Thoracic aorta (tissue), 2 donors: ENCODE data around the gene SPECC1L. TPM values are rescaled to one million over a fixed set of nuclear protein-coding genes. Genes with fewer than 3 reads are reported as not detected.

ENCODE experiments used
- ATAC-seq: fragments of 150-250 bp; one replicate; pipeline ENCODE4 v1.8.0; 2017; ENCODE audit warnings: low read depth; ENCODE audit not compliant: insufficient number of reproducible peaks, low FRiP score
- DNase-seq: peaks from one replicate; pipeline ENCODE4 v3.0.0-alpha.2; 2020; ENCODE audit warnings: low spot score
- H3K27ac ChIP-seq, 2 donors: fragments of 200-600 bp; sonication (generic); 1 replicate in 1 of 2; 2 replicates in 1 of 2; pipeline ENCODE4 v1.5.1; 2016; ENCODE audit warnings: mild to moderate bottlenecking in 2 of 2, moderate library complexity in 2 of 2
- H3K27me3 ChIP-seq: fragments of 200-600 bp; sonication (generic); replicated peaks from 2 replicates; pipeline ENCODE4 v1.6.0; 2016; ENCODE audit warnings: mild to moderate bottlenecking; ENCODE audit not compliant: insufficient read depth
- H3K36me3 ChIP-seq: fragments of 200-600 bp; sonication (generic); one replicate; pipeline ENCODE4 v1.5.1; 2016
- H3K4me1 ChIP-seq, 2 donors: fragments of 200-600 bp; sonication (generic); 1 replicate in 1 of 2; 2 replicates in 1 of 2; pipeline versions ENCODE4 v1.5.1 to v1.6.0; 2016; ENCODE audit warnings: low read depth in 2 of 2, mild to moderate bottlenecking in 1 of 2; ENCODE audit not compliant: control insufficient read depth in 1 of 2
- H3K4me3 ChIP-seq: fragments of 200-600 bp; sonication (generic); 2 replicates; pipeline ENCODE4 v1.5.1; 2016; ENCODE audit warnings: mild to moderate bottlenecking
- H3K9me3 ChIP-seq: fragments of 200-600 bp; sonication (generic); 2 replicates; pipeline ENCODE4 v1.5.1; 2016
- total RNA-seq, 2 donors: library from RNA; depleted of rRNA; stranded (reverse); fragments of >200 nt; gene quantifications; one replicate each; pipeline versions ENCODE4 v1.1.0 to v1.2.3, GENCODE V29; 2016
- TF ChIP-seq, protein P1 (sequence below): fragments of 200-600 bp; sonication (generic); IDR thresholded peaks from one replicate; pipeline ENCODE4 v1.5.1; 2019; ENCODE audit warnings: antibody characterized with exemption

SPECC1L gene
- total RNA-seq, 2 donors from 2014 or later = 49.4 to 50.0 TPM

- Histone ChIP-seq H3K27me3 (no peaks in the 10 kb centered on the region), H3K4me3 (no peak overlapping the region), H3K9me3 (no peaks in the 10 kb centered on the region), H3K27ac (no peak overlapping the region), H3K4me1 (peaks cover 9 to 30% of the 10 kb centered on the region in 2 donors), H3K36me3 (no peaks in the 10 kb centered on the region)
- DNase-seq (no peak), ATAC-seq (no peak)
- TF ChIP-seq, protein P1, sequence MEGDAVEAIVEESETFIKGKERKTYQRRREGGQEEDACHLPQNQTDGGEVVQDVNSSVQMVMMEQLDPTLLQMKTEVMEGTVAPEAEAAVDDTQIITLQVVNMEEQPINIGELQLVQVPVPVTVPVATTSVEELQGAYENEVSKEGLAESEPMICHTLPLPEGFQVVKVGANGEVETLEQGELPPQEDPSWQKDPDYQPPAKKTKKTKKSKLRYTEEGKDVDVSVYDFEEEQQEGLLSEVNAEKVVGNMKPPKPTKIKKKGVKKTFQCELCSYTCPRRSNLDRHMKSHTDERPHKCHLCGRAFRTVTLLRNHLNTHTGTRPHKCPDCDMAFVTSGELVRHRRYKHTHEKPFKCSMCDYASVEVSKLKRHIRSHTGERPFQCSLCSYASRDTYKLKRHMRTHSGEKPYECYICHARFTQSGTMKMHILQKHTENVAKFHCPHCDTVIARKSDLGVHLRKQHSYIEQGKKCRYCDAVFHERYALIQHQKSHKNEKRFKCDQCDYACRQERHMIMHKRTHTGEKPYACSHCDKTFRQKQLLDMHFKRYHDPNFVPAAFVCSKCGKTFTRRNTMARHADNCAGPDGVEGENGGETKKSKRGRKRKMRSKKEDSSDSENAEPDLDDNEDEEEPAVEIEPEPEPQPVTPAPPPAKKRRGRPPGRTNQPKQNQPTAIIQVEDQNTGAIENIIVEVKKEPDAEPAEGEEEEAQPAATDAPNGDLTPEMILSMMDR = no peak
Measured at GRCh38 chr22:24432059-24432853, 161.6 kb downstream of the SPECC1L start.

GRCh38 chr22:24433001-24433827 is 162.6 kb downstream of the SPECC1L start:
- H3K36me3 ChIP-seq = no peaks in the 10 kb centered on the region
- TF ChIP-seq, protein P1 = no peak
- H3K27me3 ChIP-seq = no peaks in the 10 kb centered on the region
- no peaks in the 10 kb centered on the region for H3K9me3 ChIP-seq
- no peak for DNase-seq
- H3K27ac ChIP-seq = no peak overlapping the region
- ATAC-seq = no peak
- H3K4me3 ChIP-seq = no peak overlapping the region
- peaks cover 9 to 30% of the 10 kb centered on the region in 2 donors for H3K4me1 ChIP-seq

DNA sequence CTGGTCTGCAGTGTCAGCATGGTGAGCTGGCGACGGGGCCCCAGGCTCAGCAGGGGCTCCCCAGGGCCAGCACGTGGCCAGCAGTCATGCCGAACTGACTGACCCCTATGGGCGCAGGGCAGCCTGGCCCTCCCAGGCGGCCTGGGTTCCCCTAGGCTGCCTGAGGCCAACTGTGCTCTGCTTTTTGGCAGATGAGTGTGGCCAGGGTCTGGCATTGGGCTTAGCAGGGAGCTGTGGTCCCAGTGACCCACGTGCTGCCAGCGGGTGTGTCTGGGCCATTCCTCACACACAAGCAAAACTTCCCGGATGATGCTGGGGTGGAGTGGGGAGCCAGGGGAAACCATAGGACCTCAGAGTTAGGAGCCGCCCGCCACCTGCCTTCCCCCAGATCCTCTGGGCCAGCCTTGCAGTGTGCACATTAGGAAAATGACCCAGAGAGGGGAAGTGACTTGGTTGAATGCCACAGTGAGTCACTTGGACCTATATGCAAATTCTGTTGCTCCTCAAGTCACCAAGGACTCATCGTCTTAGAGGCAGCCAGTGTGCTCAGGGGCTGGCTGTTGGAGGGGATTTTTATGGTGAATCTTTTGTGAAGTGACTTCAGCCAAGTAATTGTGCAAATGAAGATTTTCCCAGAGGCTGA is 163.3 kb downstream of the SPECC1L start:
- Histone ChIP-seq H3K9me3 (no peaks in the 10 kb centered on the region), H3K4me3 (no peak overlapping the region), H3K4me1 (peaks cover 9 to 30% of the 10 kb centered on the region in 2 donors), H3K27me3 (no peaks in the 10 kb centered on the region), H3K36me3 (no peaks in the 10 kb centered on the region), H3K27ac (peak overlapping the region in 1 of 2 donors; percentile 44)
- DNase-seq (no peak), ATAC-seq (no peak)
- TF ChIP-seq, protein P1 = no peak

GRCh38 chr22:24434471-24435322 is 164.1 kb downstream of the SPECC1L start:
- Histone ChIP-seq H3K9me3 (no peaks in the 10 kb centered on the region), H3K36me3 (no peaks in the 10 kb centered on the region), H3K4me3 (no peak overlapping the region), H3K4me1 (peaks cover 9 to 30% of the 10 kb centered on the region in 2 donors), H3K27ac (peak overlapping the region in 1 of 2 donors; percentile 44), H3K27me3 (no peaks in the 10 kb centered on the region)
- ATAC-seq = no peak
- DNase-seq = no peak
- TF ChIP-seq, protein P1 = no peak
